ENCODE measurements around the gene C4orf50.
"Not testable (repeated sequence)": the region's sequence is repeated elsewhere in the genome, so short reads cannot be mapped to it uniquely, and the experiment has no call there.

The C4orf50 gene

DNA sequence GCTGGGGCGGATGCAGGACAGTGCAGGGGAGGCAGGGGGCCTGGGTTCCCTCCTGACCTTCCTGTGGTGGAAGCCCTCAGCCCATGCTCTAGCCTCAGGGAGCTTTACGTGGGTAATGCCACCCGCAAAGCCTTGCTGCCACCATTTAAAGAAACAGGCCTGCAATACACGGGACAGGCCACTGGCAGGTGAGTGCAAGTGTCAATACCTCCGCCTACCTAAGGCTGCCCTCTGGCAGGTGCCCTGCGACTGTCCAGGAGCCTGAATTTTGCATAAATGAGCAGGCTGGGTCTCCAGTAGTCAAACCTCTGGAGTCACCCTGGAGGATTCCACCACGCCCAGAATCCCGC, 131.2 kb downstream of the C4orf50 start:
- no peak for DNase-seq

DNA sequence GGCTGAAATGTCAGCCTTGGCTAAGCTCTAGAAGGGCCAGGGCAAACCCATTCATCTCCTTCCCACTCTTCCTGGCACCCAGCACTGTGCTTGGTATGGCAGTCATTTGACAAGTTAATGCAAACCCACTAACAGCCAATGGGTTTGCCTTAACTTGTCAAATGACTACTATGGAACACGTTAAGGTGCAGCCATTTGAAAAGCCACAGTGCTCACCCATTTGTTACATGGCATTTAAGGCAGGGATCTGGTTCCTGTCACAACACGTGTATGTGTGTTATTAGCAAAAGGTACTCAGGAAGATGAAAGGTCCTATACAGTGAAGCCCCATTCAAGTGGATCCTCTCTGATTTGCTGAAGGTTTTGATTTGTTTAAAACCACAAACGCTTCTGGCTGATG, 132.5 kb downstream of the C4orf50 start:
- DNase-seq = no peak

DNA sequence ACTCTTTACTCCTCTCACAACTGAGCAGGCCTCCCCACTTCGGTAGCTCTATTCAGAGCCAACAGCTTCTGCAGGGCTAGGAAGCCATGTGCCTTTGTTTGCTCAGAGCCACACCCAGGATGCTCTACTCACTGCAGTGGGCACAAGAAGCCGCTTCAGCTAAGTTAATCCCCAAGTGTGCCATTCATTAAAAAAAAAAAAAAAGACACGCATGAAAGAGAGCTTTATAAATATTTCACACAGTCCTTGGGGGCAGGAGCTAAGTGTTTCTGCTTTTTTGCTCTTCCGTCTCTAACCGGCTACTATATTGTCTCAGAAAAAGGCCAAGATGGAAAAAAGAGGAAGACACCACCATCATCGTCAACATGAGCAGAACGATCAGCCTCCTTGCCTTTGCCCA, 133.4 kb downstream of the C4orf50 start:
- DNase-seq = no peak

DNA sequence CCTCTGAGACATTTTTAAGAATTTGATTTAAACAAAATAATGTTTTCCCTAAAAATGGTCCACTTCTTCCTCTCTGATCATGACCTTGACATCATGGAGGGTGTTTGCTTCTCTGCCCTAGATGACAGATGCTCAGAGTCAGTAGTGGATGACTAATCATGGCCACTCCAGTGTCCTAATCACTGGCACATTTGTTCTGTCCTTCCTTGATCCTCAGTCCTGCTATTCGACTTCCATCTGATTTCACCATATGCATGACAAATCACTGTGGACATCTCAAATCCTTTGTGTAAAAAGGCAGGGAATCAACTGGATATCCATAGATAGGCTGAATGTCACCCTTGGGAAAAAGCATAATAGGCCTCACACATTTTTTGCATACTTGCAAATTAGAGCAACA, 134.3 kb downstream of the C4orf50 start:
- DNase-seq = no peak

DNA sequence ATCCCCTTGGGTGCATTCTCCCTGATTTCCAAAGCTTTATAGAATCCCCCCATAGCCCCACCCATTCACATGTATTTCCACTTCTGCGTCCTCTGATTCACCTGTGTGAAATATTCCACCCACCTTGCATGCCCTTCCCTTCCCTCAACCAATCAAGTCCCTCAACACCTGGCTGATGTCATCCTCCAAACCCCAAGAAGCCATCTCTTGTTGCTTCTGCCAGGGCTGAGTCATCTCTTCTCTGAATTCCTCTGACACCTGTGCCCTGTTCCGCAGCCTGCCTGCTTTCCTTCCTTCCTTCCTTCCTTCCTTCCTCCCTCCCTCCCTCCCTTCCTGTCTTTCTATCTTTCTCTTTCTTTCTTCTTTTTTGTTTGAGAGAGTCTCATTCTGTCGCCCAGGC, 135.3 kb downstream of the C4orf50 start:
- DNase-seq = no peak

DNA sequence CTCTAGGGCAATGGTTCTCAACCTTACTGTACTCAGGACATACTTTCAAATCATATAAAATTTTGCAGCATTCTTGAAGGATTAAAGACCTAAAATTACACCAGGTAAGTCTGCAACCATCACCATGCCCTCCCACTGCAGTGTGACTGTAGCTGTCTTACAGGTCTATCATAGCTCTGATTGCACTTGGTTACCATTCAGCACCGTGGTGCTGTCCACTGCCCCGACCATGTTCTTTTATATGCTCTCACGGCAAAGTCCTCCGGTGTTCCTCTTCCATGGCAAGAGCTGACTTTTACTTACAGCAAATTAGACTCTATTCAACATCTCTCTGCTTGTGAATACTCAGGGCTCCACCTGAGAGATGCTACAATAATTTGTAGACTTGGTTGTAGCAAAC, 136.9 kb downstream of the C4orf50 start:
- no peak for DNase-seq

- no peak for DNase-seq
Observed at GRCh38 chr4:5878359-5878758, 139.9 kb downstream of the C4orf50 start.

DNA sequence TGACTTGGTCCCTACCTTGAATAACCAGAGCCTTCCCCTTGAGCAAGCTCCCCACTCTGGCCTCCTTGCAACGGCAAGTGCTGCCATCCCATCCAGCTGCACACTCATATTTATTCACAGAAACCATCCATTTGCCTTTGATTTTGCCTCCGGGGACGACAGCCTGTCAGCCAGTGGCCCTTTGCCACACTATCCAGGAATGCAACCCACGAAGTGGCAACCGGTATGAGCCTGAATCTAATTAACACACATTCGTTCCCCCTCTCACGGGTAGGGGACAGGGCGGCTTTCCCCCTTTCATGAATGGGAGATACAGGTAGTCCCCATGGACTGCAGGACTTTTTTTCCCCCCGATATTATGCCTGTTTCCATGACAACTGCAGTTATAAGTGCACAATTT, 140.8 kb downstream of the C4orf50 start:
- DNase-seq = no peak

DNA sequence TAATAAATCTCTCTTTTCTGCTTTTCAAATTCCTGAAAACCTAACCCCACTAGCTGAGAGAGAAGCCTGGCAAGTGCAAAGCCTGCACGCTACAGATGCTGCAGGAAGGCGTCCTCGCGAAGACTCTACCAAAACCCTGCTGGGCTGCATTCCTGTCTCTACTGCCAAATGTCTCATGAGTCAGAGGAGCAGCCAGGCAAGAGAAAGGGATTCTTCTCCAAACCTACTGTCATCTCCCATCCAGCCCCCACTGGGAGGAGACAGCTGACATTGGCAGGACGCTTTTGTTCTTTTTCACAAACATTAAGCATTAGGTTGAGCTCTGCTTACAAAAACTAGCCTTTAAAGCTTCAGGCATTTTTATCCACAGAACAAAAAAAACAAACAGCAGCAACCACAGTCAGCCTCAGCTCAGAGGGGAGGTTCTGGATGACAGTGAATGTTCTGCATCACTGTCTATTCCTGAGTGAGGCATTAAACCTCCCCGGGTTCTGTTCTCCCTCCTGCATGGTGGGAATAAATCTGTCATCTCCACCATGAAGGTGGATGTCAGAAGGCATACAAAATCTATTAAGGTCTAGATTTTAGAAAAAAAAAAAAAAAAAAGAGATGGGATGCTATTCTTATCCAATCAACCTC, 143.3 kb downstream of the C4orf50 start:
- no peak for DNase-seq

DNA sequence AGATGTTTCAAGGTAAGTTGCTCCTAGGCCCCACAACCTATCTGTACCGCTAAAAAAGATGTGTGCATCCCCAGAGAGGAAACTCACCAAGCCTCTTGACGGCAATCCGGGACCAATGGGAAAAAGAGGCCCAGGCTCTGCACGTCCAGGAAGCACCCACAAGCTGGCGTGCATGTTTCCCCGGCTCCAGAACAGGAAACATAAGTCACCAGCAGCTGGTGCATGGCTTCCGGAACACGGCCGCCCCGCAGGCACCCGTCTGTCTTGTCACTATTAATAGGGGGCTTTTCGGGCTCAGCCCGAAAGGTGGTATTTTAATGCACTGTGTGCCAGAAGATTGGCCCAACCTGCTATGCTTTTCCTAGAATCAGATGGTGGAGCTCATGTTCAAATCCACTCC, 147.5 kb downstream of the C4orf50 start:
- DNase-seq = no peak

DNA sequence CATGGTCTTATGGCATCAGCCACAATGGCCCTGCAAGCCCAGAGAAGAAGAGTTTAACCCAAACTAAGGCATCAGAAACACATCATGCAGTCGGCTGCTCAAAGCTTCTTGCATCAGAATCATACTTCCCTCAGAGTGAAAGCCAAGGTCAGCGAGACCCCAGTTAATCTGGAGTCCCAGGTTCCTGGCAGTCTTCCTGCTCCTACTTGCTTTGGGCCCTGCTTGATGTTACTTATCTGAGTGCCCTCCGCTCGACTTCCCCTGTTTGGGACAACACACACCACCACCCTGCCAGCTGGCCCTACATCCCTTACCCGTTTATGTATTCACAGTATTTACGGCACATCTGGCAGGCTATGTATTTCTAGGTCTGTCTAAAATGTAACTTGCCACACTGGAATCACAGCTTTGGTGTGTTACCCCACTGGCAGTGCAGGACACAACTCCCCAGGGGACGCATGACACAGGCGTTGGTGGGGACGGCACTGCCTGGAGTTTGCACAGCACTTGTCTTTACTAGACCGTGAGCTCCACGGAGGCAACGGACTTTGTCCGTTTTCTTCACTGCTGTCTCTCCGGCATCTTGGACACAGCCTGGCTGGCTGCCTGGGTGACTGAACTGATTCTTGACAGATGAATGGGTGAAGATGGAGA, 148.1 kb downstream of the C4orf50 start:
- no peak for DNase-seq

DNA sequence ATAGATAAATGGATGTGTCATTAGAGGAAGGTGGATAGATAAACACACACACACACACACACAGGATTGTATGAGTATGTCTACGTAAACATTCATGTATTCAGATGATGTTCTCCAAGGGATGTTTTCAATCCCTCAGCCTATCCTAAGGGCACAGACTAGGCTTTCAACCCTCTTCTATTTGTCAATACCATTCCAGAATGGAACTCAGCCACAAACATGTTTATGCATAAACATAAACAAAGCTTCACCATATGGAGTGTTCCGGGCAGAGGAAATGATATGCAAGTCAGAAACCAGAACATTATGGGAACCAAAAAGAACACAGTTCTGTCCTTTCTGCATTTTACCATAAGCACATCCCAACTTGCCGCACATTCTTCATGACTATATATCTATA, 150.4 kb downstream of the C4orf50 start:
- no peak for DNase-seq

- no peak for DNase-seq
Observed at GRCh38 chr4:5866841-5867813, 151.1 kb downstream of the C4orf50 start.

DNA sequence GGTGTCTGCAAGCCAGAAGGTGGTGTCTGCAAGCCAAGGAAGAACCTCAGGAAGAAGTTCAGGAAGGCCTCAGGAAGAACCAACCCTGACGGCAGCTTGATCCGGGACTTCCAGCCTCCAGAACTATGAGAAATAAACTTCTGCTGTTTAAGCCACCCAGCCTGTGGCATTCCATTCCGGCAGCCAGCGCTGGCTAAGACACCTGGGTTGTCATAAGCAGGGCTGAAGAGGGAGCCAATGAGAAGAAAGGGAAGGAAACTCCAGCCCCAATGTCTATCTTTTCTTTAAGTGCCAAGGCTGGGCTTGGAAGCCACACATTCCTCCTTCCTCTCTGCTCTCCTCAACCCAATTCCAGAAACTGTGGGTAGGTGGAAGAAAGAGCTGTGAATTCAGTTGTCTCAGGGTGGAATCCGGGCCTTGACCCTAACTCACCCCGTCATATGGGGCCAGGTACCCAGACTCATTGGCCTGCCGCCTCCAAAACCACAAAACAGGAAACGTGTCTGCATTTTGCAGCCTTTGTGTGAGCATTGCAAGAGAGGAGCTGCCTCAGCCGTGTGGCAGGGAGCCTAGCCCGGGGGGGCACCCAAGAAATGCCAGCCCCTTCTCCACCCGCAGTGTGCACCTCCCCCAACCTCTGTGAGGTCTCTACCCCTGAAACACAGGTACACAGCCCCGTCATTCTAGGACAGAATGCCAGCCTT, 152.2 kb downstream of the C4orf50 start:
- no peak for DNase-seq

- DNase-seq = peak; percentile 65
Observed at GRCh38 chr4:5863461-5864113, 154.6 kb downstream of the C4orf50 start.

DNA sequence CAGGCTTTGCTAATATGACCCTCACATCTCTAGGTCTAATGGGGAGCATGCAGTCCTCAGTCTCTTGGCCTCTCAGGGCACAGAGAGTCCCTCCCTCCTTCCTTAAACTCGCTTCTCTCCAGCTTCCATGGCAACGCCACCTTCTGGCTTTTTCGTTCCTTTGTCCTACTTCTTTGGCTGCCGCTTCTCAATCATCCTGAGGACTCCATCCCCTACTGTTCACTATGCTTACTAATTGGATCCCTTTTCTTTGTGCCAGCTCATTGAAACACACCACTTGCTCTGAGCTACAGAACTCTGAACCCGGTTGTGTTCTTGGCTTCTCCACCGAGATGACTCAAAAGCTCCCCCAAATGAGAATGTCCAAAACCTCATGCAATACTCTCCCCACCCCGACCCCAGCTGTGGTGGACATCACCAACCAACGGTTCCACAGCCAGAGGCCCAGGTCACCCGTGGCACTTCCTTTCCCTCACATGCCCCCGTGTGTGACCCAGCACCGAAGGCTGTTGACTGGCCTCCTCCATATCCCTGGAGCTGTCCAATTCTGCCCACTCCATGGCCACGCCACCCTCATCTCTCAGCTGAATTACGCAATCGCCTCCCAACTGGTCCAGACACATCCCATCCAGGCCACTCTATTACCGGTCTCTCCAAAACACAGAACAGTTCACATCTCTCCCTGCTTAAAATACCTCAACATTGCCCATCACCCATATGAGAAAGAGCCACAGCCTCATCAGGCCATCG, 160.0 kb downstream of the C4orf50 start:
- DNase-seq = no peak

DNA sequence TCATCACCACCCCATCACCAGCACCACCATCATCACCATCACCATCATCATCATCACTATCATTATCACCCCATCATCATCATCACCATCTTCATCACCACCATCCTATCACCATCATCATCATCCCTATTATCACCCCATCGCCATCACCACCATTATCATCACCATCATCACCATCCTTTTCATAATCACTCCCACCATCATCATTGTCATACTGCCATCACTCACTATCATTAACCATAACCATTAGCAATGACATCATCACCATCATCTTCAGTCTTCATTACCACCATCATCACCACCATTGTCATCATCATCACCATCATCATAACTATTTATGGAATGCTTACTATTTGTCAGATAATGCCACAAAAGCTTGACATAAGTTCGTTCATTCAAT, 161.0 kb downstream of the C4orf50 start:
- no peak for DNase-seq

DNA sequence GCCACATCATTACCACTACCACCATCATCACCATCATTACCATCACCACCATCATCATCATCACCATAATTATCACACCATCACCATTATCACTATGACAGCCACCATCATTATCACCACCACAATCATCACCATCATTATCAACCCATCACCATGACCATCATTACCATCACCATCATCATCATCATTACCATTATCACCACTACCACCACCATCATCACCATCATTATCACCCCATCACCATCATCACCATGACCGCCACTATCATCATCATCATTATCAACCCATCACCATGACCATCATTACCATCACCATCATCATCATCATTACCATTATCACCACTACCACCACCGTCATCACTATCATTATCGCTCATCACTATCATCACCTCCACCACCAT, 161.9 kb downstream of the C4orf50 start:
- not testable (repeated sequence) for DNase-seq

GRCh38 chr4:5854929-5855328, 163.3 kb downstream of the C4orf50 start:
- no peak for DNase-seq

DNA sequence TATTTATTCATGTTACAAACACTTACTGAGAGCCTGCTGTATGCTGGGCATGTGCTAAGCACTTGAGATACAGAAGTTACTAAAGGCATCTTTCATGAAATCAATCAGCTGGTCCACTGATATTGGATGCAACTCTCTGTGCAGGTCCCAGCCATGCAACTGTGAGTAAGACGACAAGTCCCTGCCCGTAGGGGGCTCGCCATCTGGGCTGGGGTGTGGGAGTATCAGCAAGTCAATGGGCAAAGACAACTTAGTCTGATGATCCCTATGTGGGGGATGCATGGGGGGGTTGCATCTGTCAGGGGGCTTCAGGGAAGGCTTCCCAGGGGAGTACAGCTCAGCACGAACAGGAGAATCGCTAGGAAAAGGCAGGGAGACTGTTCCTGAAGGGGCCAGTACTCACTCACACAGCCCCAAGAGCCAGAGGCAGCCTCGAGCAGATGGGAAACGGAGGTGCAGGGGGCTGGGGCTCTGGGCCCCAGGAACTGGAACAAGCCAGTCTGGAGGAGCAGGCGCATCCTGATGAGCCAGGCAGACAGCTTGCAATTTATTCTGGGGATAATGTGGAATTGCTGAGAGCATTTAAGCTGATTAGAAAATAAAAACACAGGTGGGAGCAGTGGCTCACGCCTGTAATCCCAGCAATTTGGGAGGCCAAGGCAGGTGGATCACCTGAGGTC, 165.6 kb downstream of the C4orf50 start:
- no peak for DNase-seq

- DNase-seq = no peak
Observed at GRCh38 chr4:5851637-5852301, 166.5 kb downstream of the C4orf50 start.

Data from stimulated activated CD4-positive, alpha-beta T cell treated with anti-CD3 and anti-CD28 coated beads, Interleukin-1b, Interleukin-23, amount 100 ng/mL, for 48 hours (primary cell).